ENCODE data around the gene LGALS1. TPM values are rescaled to one million over a fixed set of nuclear protein-coding genes. Genes with fewer than 3 reads are reported as not detected.

The LGALS1 gene
- polyA plus RNA-seq, 3 donors from 2014 or later = 416 to 572 (median 473) TPM

GRCh38 chr22:37660709-37661045, 14.8 kb upstream of the LGALS1 start:
- peaks cover 42 to 44% of the 10 kb centered on the region in 2 donors for H3K4me1 Mint-ChIP-seq
- H3K27ac Mint-ChIP-seq = peak overlapping the region in 4 of 6 donors; percentile 53 to 78 (median 63)
- H3K27me3 Mint-ChIP-seq (ENCODE audit: low read depth in 3 of 3) = peaks cover 3 to 7% (median 6%) of the 10 kb centered on the region in 3 donors
- no peak for DNase-seq
- H3K36me3 Mint-ChIP-seq = no peaks in the 10 kb centered on the region
- peak overlapping the region in 4 of 5 donors; percentile 73 to 85 (median 78) for H3K4me3 Mint-ChIP-seq
- H3K9me3 Mint-ChIP-seq = no peaks in the 10 kb centered on the region

- peaks cover 3 to 6% (median 6%) of the 10 kb centered on the region in 3 donors for H3K27me3 Mint-ChIP-seq (ENCODE audit: low read depth in 3 of 3)
- no peaks in the 10 kb centered on the region for H3K9me3 Mint-ChIP-seq
- peak overlapping the region in 2 of 5 donors; percentile 27 to 85 for H3K4me3 Mint-ChIP-seq
- H3K36me3 Mint-ChIP-seq = no peaks in the 10 kb centered on the region
- no peak for DNase-seq
- H3K27ac Mint-ChIP-seq = peak overlapping the region in 2 of 6 donors; percentile 53 to 61
- peaks cover 46 to 49% of the 10 kb centered on the region in 2 donors for H3K4me1 Mint-ChIP-seq
Measured at GRCh38 chr22:37661160-37661924, 14.1 kb upstream of the LGALS1 start.

GRCh38 chr22:37662039-37662438, 13.4 kb upstream of the LGALS1 start:
- H3K27me3 Mint-ChIP-seq (ENCODE audit: low read depth in 3 of 3) = peaks cover 3 to 9% (median 6%) of the 10 kb centered on the region in 3 donors
- H3K4me3 Mint-ChIP-seq = no peak overlapping the region
- DNase-seq = no peak
- no peaks in the 10 kb centered on the region for H3K9me3 Mint-ChIP-seq
- peak overlapping the region in 3 of 6 donors; percentile 31 to 62 (median 40) for H3K27ac Mint-ChIP-seq
- H3K36me3 Mint-ChIP-seq = no peaks in the 10 kb centered on the region
- H3K4me1 Mint-ChIP-seq = peaks cover 51 to 55% of the 10 kb centered on the region in 2 donors

- Mint-ChIP-seq H3K27me3 (ENCODE audit: low read depth in 3 of 3) (peaks cover 0 to 5% (median 3%) of the 10 kb centered on the region in 3 donors), H3K4me1 (peaks cover 40 to 44% of the 10 kb centered on the region in 2 donors), H3K4me3 (no peak overlapping the region), H3K9me3 (no peaks in the 10 kb centered on the region), H3K27ac (no peak overlapping the region), H3K36me3 (no peaks in the 10 kb centered on the region)
- no peak for DNase-seq
Measured at GRCh38 chr22:37663521-37664140, 11.8 kb upstream of the LGALS1 start.

GRCh38 chr22:37664249-37665101, 11.0 kb upstream of the LGALS1 start:
- Mint-ChIP-seq H3K27ac (peak overlapping the region in 1 of 6 donors; percentile 53), H3K36me3 (no peaks in the 10 kb centered on the region), H3K4me1 (peaks cover 37 to 42% of the 10 kb centered on the region in 2 donors), H3K27me3 (ENCODE audit: low read depth in 3 of 3) (peaks cover 0 to 5% (median under 1%) of the 10 kb centered on the region in 3 donors), H3K9me3 (no peaks in the 10 kb centered on the region), H3K4me3 (no peak overlapping the region)
- no peak for DNase-seq

GRCh38 chr22:37665487-37665886, 9.9 kb upstream of the LGALS1 start:
- no peak for DNase-seq
- H3K27me3 Mint-ChIP-seq (ENCODE audit: low read depth in 3 of 3) = peaks cover 0 to 5% (median 0%) of the 10 kb centered on the region in 3 donors
- H3K4me1 Mint-ChIP-seq = peaks cover 27 to 32% of the 10 kb centered on the region in 2 donors
- no peaks in the 10 kb centered on the region for H3K9me3 Mint-ChIP-seq
- H3K36me3 Mint-ChIP-seq = no peaks in the 10 kb centered on the region
- no peak overlapping the region for H3K4me3 Mint-ChIP-seq
- H3K27ac Mint-ChIP-seq = no peak overlapping the region

GRCh38 chr22:37669586-37669985, 5.8 kb upstream of the LGALS1 start:
- peaks cover 24 to 30% of the 10 kb centered on the region in 2 donors for H3K4me1 Mint-ChIP-seq
- H3K4me3 Mint-ChIP-seq = peak overlapping the region in 1 of 5 donors; percentile 18
- no peaks in the 10 kb centered on the region for H3K36me3 Mint-ChIP-seq
- H3K27ac Mint-ChIP-seq = peak overlapping the region in 1 of 6 donors; percentile 42
- DNase-seq = no peak
- no peaks in the 10 kb centered on the region for H3K9me3 Mint-ChIP-seq
- H3K27me3 Mint-ChIP-seq (ENCODE audit: low read depth in 3 of 3) = peaks cover 0 to 5% (median 2%) of the 10 kb centered on the region in 3 donors

GRCh38 chr22:37672206-37672919, 3.1 kb upstream of the LGALS1 start:
- DNase-seq = no peak
- peaks cover 2 to 8% (median 4%) of the 10 kb centered on the region in 3 donors for H3K27me3 Mint-ChIP-seq (ENCODE audit: low read depth in 3 of 3)
- peak overlapping the region in 1 of 5 donors; percentile 21 for H3K4me3 Mint-ChIP-seq
- H3K9me3 Mint-ChIP-seq = no peaks in the 10 kb centered on the region
- H3K4me1 Mint-ChIP-seq = peaks cover 32 to 37% of the 10 kb centered on the region in 2 donors
- H3K36me3 Mint-ChIP-seq = no peaks in the 10 kb centered on the region
- peak overlapping the region; percentile 20 to 78 (median 52) for H3K27ac Mint-ChIP-seq

GRCh38 chr22:37672920-37673455, 2.4 kb upstream of the LGALS1 start:
- Mint-ChIP-seq H3K4me3 (peak overlapping the region in 1 of 5 donors; percentile 21), H3K4me1 (peaks cover 38 to 42% of the 10 kb centered on the region in 2 donors), H3K27ac (peak overlapping the region in 2 of 6 donors; percentile 64 to 78), H3K36me3 (no peaks in the 10 kb centered on the region), H3K9me3 (no peaks in the 10 kb centered on the region), H3K27me3 (ENCODE audit: low read depth in 3 of 3) (peaks cover 2 to 9% (median 5%) of the 10 kb centered on the region in 3 donors)
- DNase-seq = no peak

GRCh38 chr22:37674248-37674647, 1.2 kb upstream of the LGALS1 start:
- no peaks in the 10 kb centered on the region for H3K9me3 Mint-ChIP-seq
- no peaks in the 10 kb centered on the region for H3K36me3 Mint-ChIP-seq
- H3K27me3 Mint-ChIP-seq (ENCODE audit: low read depth in 3 of 3) = peaks cover 4 to 9% (median 5%) of the 10 kb centered on the region in 3 donors
- peak overlapping the region; percentile 76 to 100 (median 82) for H3K27ac Mint-ChIP-seq
- no peak for DNase-seq
- H3K4me1 Mint-ChIP-seq = peaks cover 41 to 46% of the 10 kb centered on the region in 2 donors
- H3K4me3 Mint-ChIP-seq = peak overlapping the region; percentile 54 to 97 (median 61)

GRCh38 chr22:37675930-37676735, 697 bp downstream of the LGALS1 start:
- Mint-ChIP-seq H3K4me3 (peak overlapping the region; percentile 90 to 97 (median 93)), H3K9me3 (no peaks in the 10 kb centered on the region), H3K4me1 (peaks cover 50 to 55% of the 10 kb centered on the region in 2 donors), H3K27me3 (ENCODE audit: low read depth in 3 of 3) (peaks cover 4 to 9% (median 5%) of the 10 kb centered on the region in 3 donors), H3K27ac (peak overlapping the region; percentile 97 to 100 (median 99)), H3K36me3 (no peaks in the 10 kb centered on the region)
- peak; percentile 28 to 40 (median 29) for DNase-seq

All from immature natural killer cell (primary cell).